AG10803 (cell line): ENCODE data around the gene PAWR.

Experiments used
- DNase-seq: peaks from one replicate; pipeline ENCODE4 v3.0.0; 2010; ENCODE audit warnings: low read depth
- H3K4me3 ChIP-seq: 2 replicates; pipeline ENCODE4 v1.5.1; 2011; ENCODE audit warnings: mild to moderate bottlenecking, low read length, control low read depth
- CTCF ChIP-seq: conservative IDR thresholded peaks from 2 replicates; pipeline ENCODE4 v1.5.1; 2011; ENCODE audit warnings: mild to moderate bottlenecking, low read length, control low read depth, inconsistent platforms

PAWR gene

GRCh38 chr12:79661629-79662028 is 29.1 kb downstream of the PAWR start:
- H3K4me3 ChIP-seq, result no peak overlapping the region
- DNase-seq, result no peak

GRCh38 chr12:79659961-79660431 is 30.8 kb downstream of the PAWR start:
- DNase-seq, result no peak
- no peak for TF ChIP-seq CTCF
- H3K4me3 ChIP-seq, result no peak overlapping the region

More at GRCh38 chr12:79661629-79662028, 29.1 kb downstream of the PAWR start:
- no peak for TF ChIP-seq CTCF

- H3K4me3 ChIP-seq, result no peak overlapping the region
- DNase-seq, result peak; percentile 72
- no peak for TF ChIP-seq CTCF
Measured at GRCh38 chr12:79658221-79658620, 32.5 kb downstream of the PAWR start.

GRCh38 chr12:79657136-79657535 is 33.6 kb downstream of the PAWR start:
- H3K4me3 ChIP-seq, result no peak overlapping the region
- DNase-seq, result no peak
- TF ChIP-seq CTCF, result no peak

GRCh38 chr12:79655036-79655435 is 35.7 kb downstream of the PAWR start:
- no peak for TF ChIP-seq CTCF
- no peak overlapping the region for H3K4me3 ChIP-seq
- no peak for DNase-seq

- no peak for DNase-seq
- H3K4me3 ChIP-seq, result no peak overlapping the region
- no peak for TF ChIP-seq CTCF
Measured at GRCh38 chr12:79652521-79652920, 38.2 kb downstream of the PAWR start.

- H3K4me3 ChIP-seq, result no peak overlapping the region
- TF ChIP-seq CTCF, result no peak
- DNase-seq, result no peak
Measured at GRCh38 chr12:79650440-79650839, 40.3 kb downstream of the PAWR start.
